Coronary artery (tissue), 2 donors: Measurements from ENCODE around the gene RTEL1.
"Not testable (repeated sequence)": the region's sequence is repeated elsewhere in the genome, so short reads cannot be mapped to it uniquely, and the experiment has no call there.

ENCODE experiments used
- DNase-seq: peaks from one replicate; pipeline ENCODE4 v3.0.0-alpha.2; 2017; ENCODE audit warnings: low spot score
- H3K27ac ChIP-seq, 2 donors: fragments of 200-600 bp; sonication (generic); one replicate each; pipeline ENCODE4 v1.5.1; 2016 to 2019
- H3K4me3 ChIP-seq: fragments of 200-600 bp; sonication (generic); 2 replicates; pipeline ENCODE4 v1.5.1; 2016; ENCODE audit warnings: mild to moderate bottlenecking, moderate library complexity
- CTCF ChIP-seq: fragments of 200-600 bp; sonication (generic); IDR thresholded peaks from one replicate; pipeline ENCODE4 v1.5.1; 2019; ENCODE audit warnings: antibody characterized with exemption

Gene RTEL1

GRCh38 chr20:63633732-63634131, 24.4 kb upstream of the RTEL1 start:
- Histone ChIP-seq H3K4me3 (no peak overlapping the region), H3K27ac (no peak overlapping the region)
- no peak for TF ChIP-seq CTCF
- DNase-seq: no peak

DNA sequence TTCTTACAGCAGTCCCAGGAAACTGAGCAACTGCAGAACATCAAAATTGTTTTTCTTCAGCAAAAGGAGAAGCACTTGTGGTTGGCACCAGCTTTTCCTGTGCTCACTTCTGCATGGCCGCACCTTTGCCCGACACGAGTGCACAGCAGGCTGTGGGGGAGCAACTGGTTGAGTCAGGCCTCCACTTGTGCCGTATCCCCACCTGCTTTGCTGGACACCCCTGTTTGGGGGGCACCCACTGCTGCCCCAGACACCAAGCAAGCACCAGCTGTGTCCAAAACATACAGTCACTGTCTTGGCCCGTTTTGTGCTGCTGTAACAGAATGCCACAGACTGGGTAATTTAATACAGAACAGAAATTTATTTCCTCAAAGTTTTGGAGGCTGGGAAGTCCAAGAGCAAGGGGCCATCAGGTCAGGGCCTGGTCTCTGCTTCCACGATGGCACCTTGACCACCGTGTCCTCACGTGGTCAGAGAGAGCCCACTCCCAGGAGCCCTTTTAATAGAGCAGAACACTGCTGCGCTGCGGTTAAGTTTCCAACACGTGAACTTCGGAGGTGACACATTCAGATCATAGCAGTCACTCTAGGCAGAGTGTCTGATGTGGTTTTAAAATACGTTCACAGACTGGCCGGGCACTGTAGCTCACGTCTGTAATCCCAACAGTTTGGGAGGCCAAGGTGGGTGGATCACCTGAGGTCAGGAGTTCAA, 22.5 kb upstream of the RTEL1 start:
- Histone ChIP-seq H3K27ac (no peak overlapping the region), H3K4me3 (no peak overlapping the region)
- TF ChIP-seq CTCF: no peak
- DNase-seq: no peak

DNA sequence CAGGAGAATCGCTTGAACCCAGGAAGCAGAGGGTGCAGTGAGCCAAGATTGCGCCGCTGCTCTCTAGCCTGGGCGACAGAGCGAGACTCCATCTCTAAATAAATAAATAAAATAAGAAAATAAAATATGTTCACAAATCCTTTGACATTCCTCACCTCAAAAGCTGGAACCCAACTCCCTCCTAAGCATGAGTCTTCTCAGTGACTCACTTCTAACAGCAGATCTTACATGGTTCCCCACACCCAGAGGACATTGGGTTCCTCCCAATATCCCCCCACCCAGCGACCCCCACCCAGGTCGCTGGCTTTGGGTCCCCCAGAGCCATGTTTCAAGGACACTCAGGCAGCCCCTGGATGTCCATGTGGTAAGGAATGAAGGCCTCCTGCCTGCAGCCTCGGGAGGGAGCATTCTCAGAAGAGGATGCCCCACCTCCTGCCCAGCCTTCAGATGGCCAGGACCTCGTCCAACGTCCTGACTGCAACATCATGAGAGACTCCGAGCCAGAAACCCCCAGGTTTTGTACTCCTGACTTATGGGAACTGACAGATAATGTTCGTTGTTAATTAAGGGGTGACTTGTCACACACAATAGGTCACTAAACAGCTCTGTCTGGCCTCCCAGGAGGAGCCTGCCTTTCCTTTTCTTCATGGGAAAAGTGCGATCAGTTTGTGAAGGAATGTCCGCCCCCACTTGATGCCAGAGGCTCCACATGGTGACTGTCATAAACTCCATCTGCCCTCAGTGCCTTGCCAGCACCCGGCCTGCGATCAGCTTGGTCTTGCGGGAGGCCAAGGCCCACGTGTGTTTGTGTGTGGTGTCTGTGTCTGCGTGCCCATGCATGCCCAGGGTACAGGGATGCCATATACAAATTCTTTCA, 21.1 kb upstream of the RTEL1 start:
- TF ChIP-seq CTCF: no peak
- Histone ChIP-seq H3K27ac (no peak overlapping the region), H3K4me3 (no peak overlapping the region)
- DNase-seq: no peak

DNA sequence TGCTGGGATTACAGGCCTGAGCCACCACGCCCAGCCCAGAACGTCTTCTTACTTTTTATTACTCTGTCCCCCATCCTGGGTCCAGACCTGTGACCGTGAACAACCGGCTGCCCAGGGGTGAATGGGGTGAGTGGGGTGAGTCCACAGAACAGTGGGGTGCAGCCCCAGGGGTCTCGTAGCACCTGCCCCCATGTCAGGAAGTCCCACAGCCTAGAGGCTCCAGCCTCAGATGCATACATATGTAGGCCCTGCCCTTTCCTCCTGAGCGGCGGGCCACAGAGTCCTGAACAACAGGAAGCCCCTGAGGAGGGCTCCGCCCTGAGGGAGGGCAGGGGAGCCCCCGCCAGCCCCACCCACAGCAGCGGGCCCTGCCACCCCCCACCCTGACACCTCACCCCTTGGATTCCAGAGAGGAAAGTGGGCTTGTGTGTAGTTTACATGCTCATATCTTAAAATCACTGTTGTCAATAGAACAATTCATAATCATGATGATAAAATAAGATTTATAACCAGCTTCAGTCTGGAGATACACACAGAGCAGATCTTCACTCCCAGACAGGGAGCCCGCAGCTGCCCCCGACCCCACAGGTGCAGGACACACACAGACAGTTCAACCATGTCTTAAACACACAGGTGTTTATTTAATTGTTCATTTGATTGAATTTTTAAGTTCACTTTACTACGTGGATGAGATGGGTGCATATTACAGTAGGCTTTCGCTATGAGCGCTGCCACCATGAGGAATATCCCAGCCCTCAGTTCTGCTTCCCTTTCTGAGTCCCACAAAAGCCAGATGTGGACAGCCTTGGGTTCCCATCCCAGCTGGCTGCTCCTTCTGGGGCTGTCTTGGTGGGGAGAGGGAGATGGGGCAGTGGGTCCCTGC, 18.8 kb upstream of the RTEL1 start:
- H3K27ac ChIP-seq: peak overlapping the region in 1 of 2 donors; percentile 69
- no peak for TF ChIP-seq CTCF
- no peak for DNase-seq
- H3K4me3 ChIP-seq: no peak overlapping the region

DNA sequence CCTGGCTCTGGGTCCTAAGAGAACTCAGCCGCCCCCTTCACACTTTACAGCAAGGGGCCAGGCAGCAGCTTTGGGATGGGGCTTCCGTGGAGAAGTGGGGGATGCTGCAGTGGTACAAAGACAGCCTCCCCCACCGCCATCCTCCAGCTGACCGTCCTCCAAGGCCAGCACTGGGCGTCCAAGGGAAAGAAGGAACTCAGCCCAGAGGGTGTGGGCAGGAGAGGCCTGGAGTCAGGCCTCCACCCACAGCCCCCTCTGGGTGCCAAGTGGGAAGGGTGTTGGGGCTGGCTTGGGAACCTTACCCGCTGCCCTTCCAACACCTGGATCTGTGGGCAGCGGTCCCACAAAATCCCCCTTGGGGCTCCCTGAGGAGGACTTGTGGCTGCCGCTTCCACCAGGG, 18.0 kb upstream of the RTEL1 start:
- DNase-seq: no peak

GRCh38 chr20:63640686-63641085, 17.4 kb upstream of the RTEL1 start:
- DNase-seq: not testable (repeated sequence)
- H3K4me3 ChIP-seq: peak overlapping the region; percentile 45
- peak overlapping the region in 1 of 2 donors; percentile 28 for H3K27ac ChIP-seq

More for the DNA sequence above, 18.0 kb upstream of the RTEL1 start:
- TF ChIP-seq CTCF: no peak
- Histone ChIP-seq H3K27ac (peak overlapping the region in 1 of 2 donors; percentile 69), H3K4me3 (no peak overlapping the region)
